OCI-LY7 (cell line): ENCODE data around the gene RPL6.

Experiments
- EZH2phosphoT487 ChIP-seq: fragments of 200-600 bp; sonication (generic); IDR thresholded peaks from 2 replicates; pipeline ENCODE4 v1.6.1; 2018; ENCODE audit warnings: low read depth, borderline replicate concordance, mild to moderate bottlenecking, mixed run types, antibody characterized with exemption, low read length, moderate library complexity, mixed read lengths
- TF ChIP-seq, protein P1 (sequence below): fragments of 200-600 bp; sonication (generic); conservative IDR thresholded peaks from 2 replicates; pipeline ENCODE4 v1.5.1; 2014; ENCODE audit warnings: mild to moderate bottlenecking, antibody characterized with exemption, low read length, moderate library complexity, mixed read lengths

DNA sequence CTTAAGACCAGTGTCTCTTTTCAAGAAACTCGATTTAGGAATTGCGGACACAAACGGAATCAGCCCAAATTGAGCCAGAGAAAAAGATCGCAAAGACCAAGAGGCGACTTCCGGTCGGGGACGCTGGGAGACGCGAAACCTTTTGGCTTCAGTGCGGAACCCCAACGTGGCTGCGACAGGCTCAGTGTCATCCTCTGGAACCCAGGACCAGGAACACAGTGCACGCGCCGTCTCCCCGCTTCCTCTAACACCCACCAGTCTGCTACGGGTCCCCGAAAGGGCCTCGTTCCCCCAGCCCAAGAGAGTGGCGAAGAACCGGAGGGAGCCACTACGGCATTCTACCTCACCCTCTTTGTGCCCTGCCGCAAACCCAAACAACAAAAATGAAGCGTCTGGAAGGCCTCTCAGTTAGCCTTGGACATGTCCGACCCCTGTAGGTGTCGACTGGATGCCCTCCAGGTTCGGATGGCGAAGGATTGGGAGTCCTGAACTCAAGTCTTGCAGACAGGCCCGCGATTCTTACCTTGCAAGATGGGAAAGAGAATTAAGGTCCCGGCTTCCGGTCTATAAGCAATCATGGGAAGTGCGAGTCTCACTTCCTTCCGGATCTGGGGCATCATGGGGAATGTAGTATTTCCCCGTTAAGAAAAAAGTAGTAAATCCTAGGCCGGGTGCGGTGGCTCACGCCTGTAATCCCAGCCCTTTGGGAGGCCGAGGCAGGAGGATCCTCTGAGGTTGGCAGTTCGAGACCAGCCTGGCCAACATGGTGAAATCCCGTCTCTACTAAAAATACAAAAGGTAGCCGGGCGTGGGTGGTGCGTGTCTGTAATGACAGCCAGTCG, at the start of gene RPL6:
- TF ChIP-seq, protein P1, sequence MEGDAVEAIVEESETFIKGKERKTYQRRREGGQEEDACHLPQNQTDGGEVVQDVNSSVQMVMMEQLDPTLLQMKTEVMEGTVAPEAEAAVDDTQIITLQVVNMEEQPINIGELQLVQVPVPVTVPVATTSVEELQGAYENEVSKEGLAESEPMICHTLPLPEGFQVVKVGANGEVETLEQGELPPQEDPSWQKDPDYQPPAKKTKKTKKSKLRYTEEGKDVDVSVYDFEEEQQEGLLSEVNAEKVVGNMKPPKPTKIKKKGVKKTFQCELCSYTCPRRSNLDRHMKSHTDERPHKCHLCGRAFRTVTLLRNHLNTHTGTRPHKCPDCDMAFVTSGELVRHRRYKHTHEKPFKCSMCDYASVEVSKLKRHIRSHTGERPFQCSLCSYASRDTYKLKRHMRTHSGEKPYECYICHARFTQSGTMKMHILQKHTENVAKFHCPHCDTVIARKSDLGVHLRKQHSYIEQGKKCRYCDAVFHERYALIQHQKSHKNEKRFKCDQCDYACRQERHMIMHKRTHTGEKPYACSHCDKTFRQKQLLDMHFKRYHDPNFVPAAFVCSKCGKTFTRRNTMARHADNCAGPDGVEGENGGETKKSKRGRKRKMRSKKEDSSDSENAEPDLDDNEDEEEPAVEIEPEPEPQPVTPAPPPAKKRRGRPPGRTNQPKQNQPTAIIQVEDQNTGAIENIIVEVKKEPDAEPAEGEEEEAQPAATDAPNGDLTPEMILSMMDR: no peak
- TF ChIP-seq EZH2phosphoT487: no peak
